Measurements from ENCODE around the gene RACGAP1.

RACGAP1 gene

GRCh38 chr12:50025187-50026059 is at the start of gene RACGAP1:
TSS of gene RACGAP1 (minus strand) at chr12:50025494. CDS start at chr12:50016715, 8,779 bp downstream.
- Mint-ChIP-seq H3K4me3 (peak within 1 kb of the TSS; percentile 98), H3K27ac (peak within 1 kb of the TSS; percentile 95), H3K36me3 (ENCODE audit: low read depth) (peaks cover 16% of the 10 kb centered on the region), H3K9me3 (peaks cover 2% of the 10 kb centered on the region), H3K27me3 (ENCODE audit: low read depth) (peaks cover 5% of the 10 kb centered on the region), H3K4me1 (ENCODE audit: low read depth) (peaks cover 33% of the 10 kb centered on the region)

GRCh38 chr12:50073712-50074111 is 48.4 kb upstream of the RACGAP1 start:
- H3K4me1 Mint-ChIP-seq (ENCODE audit: low read depth), result peaks cover 7% of the 10 kb centered on the region
- H3K4me3 Mint-ChIP-seq, result no peak overlapping the region
- H3K36me3 Mint-ChIP-seq (ENCODE audit: low read depth), result no peaks in the 10 kb centered on the region
- no peak overlapping the region for H3K27ac Mint-ChIP-seq
- no peaks in the 10 kb centered on the region for H3K9me3 Mint-ChIP-seq
- H3K27me3 Mint-ChIP-seq (ENCODE audit: low read depth), result no peaks in the 10 kb centered on the region

- no peaks in the 10 kb centered on the region for H3K9me3 Mint-ChIP-seq
- no peaks in the 10 kb centered on the region for H3K36me3 Mint-ChIP-seq (ENCODE audit: low read depth)
- no peak overlapping the region for H3K27ac Mint-ChIP-seq
- no peaks in the 10 kb centered on the region for H3K27me3 Mint-ChIP-seq (ENCODE audit: low read depth)
- no peak overlapping the region for H3K4me3 Mint-ChIP-seq
- peaks cover 7% of the 10 kb centered on the region for H3K4me1 Mint-ChIP-seq (ENCODE audit: low read depth)
These were observed 47.9 kb upstream of the RACGAP1 start for GRCh38 chr12:50073206-50073605.

- H3K4me1 Mint-ChIP-seq (ENCODE audit: low read depth), result peaks cover 7% of the 10 kb centered on the region
- H3K27me3 Mint-ChIP-seq (ENCODE audit: low read depth), result no peaks in the 10 kb centered on the region
- H3K4me3 Mint-ChIP-seq, result no peak overlapping the region
- no peak overlapping the region for H3K27ac Mint-ChIP-seq
- no peaks in the 10 kb centered on the region for H3K9me3 Mint-ChIP-seq
- H3K36me3 Mint-ChIP-seq (ENCODE audit: low read depth), result no peaks in the 10 kb centered on the region
These were observed 47.1 kb upstream of the RACGAP1 start for GRCh38 chr12:50072198-50072907.

GRCh38 chr12:50070314-50071060 is 45.2 kb upstream of the RACGAP1 start:
- Mint-ChIP-seq H3K27ac (no peak overlapping the region), H3K9me3 (no peaks in the 10 kb centered on the region), H3K4me3 (no peak overlapping the region), H3K27me3 (ENCODE audit: low read depth) (no peaks in the 10 kb centered on the region), H3K4me1 (ENCODE audit: low read depth) (peaks cover 7% of the 10 kb centered on the region), H3K36me3 (ENCODE audit: low read depth) (no peaks in the 10 kb centered on the region)

- H3K27ac Mint-ChIP-seq, result no peak overlapping the region
- H3K4me3 Mint-ChIP-seq, result no peak overlapping the region
- no peaks in the 10 kb centered on the region for H3K36me3 Mint-ChIP-seq (ENCODE audit: low read depth)
- H3K27me3 Mint-ChIP-seq (ENCODE audit: low read depth), result no peaks in the 10 kb centered on the region
- H3K4me1 Mint-ChIP-seq (ENCODE audit: low read depth), result peaks cover 7% of the 10 kb centered on the region
- no peaks in the 10 kb centered on the region for H3K9me3 Mint-ChIP-seq
These were observed 44.2 kb upstream of the RACGAP1 start for GRCh38 chr12:50069539-50069938.

- no peaks in the 10 kb centered on the region for H3K36me3 Mint-ChIP-seq (ENCODE audit: low read depth)
- no peak overlapping the region for H3K27ac Mint-ChIP-seq
- H3K27me3 Mint-ChIP-seq (ENCODE audit: low read depth), result no peaks in the 10 kb centered on the region
- H3K9me3 Mint-ChIP-seq, result no peaks in the 10 kb centered on the region
- H3K4me3 Mint-ChIP-seq, result no peak overlapping the region
- H3K4me1 Mint-ChIP-seq (ENCODE audit: low read depth), result peaks cover 7% of the 10 kb centered on the region
These were observed 43.8 kb upstream of the RACGAP1 start for GRCh38 chr12:50069069-50069468.

GRCh38 chr12:50066402-50066801 is 41.1 kb upstream of the RACGAP1 start:
- Mint-ChIP-seq H3K4me1 (ENCODE audit: low read depth) (peaks cover 8% of the 10 kb centered on the region), H3K36me3 (ENCODE audit: low read depth) (no peaks in the 10 kb centered on the region), H3K4me3 (no peak overlapping the region), H3K27ac (no peak overlapping the region), H3K27me3 (ENCODE audit: low read depth) (peaks cover 8% of the 10 kb centered on the region), H3K9me3 (no peaks in the 10 kb centered on the region)

GRCh38 chr12:50065726-50066310 is 40.5 kb upstream of the RACGAP1 start:
- Mint-ChIP-seq H3K4me3 (no peak overlapping the region), H3K9me3 (no peaks in the 10 kb centered on the region), H3K4me1 (ENCODE audit: low read depth) (peaks cover 10% of the 10 kb centered on the region), H3K27ac (no peak overlapping the region), H3K36me3 (ENCODE audit: low read depth) (no peaks in the 10 kb centered on the region), H3K27me3 (ENCODE audit: low read depth) (peaks cover 8% of the 10 kb centered on the region)

- H3K27ac Mint-ChIP-seq, result no peak overlapping the region
- H3K27me3 Mint-ChIP-seq (ENCODE audit: low read depth), result peaks cover 26% of the 10 kb centered on the region
- H3K4me3 Mint-ChIP-seq, result no peak overlapping the region
- H3K36me3 Mint-ChIP-seq (ENCODE audit: low read depth), result no peaks in the 10 kb centered on the region
- H3K4me1 Mint-ChIP-seq (ENCODE audit: low read depth), result peaks cover 16% of the 10 kb centered on the region
- H3K9me3 Mint-ChIP-seq, result no peaks in the 10 kb centered on the region
These were observed 37.6 kb upstream of the RACGAP1 start for GRCh38 chr12:50062728-50063460.

GRCh38 chr12:50061946-50062686 is 36.8 kb upstream of the RACGAP1 start:
- Mint-ChIP-seq H3K36me3 (ENCODE audit: low read depth) (no peaks in the 10 kb centered on the region), H3K27ac (no peak overlapping the region), H3K4me3 (no peak overlapping the region), H3K4me1 (ENCODE audit: low read depth) (peaks cover 17% of the 10 kb centered on the region), H3K9me3 (no peaks in the 10 kb centered on the region), H3K27me3 (ENCODE audit: low read depth) (peaks cover 27% of the 10 kb centered on the region)

- Mint-ChIP-seq H3K4me1 (ENCODE audit: low read depth) (peaks cover 26% of the 10 kb centered on the region), H3K27ac (no peak overlapping the region), H3K9me3 (no peaks in the 10 kb centered on the region), H3K4me3 (no peak overlapping the region), H3K36me3 (ENCODE audit: low read depth) (no peaks in the 10 kb centered on the region), H3K27me3 (ENCODE audit: low read depth) (peaks cover 36% of the 10 kb centered on the region)
These were observed 35.9 kb upstream of the RACGAP1 start for GRCh38 chr12:50061171-50061570.

- Mint-ChIP-seq H3K27me3 (ENCODE audit: low read depth) (peaks cover 43% of the 10 kb centered on the region), H3K4me3 (peak overlapping the region; percentile 38), H3K27ac (peak overlapping the region; percentile 32), H3K4me1 (ENCODE audit: low read depth) (peaks cover 33% of the 10 kb centered on the region), H3K9me3 (no peaks in the 10 kb centered on the region), H3K36me3 (ENCODE audit: low read depth) (no peaks in the 10 kb centered on the region)
These were observed 34.8 kb upstream of the RACGAP1 start for GRCh38 chr12:50060120-50060468.

All from T-helper 1 cell treated with Interleukin-12 subunit alpha and Interleukin-12 subunit beta and Interleukin-4 antibody, amounts not matched to agents 30 μg/mL and 1 μg/mL, for 36 hours (primary cell).